DND-41 (cell line): ENCODE data around the gene BAD.
A peak's percentile ranks its signal among the peaks of the same experiment; 100 is the strongest.

Experiments
- ATAC-seq: fragments of 200-7000 bp; cut with Tn5 transposase; 3 replicates; pipeline ENCODE4 v1.9.1; 2021; ENCODE audit warnings: low read depth; ENCODE audit not compliant: insufficient read depth
- DNase-seq: peaks from one replicate; pipeline ENCODE4 v3.0.0-alpha.2; 2020
- H2AFZ ChIP-seq: 2 replicates; pipeline ENCODE4 v1.6.0; 2012; ENCODE audit warnings: low read depth, low read length
- H3K27ac ChIP-seq: 2 replicates; pipeline ENCODE4 v1.5.1; 2012; ENCODE audit warnings: low read length, inconsistent platforms
- H3K27me3 ChIP-seq: fragments of 200-600 bp; sonication (generic); 2 replicates; pipeline ENCODE4 v1.6.0; 2012; ENCODE audit warnings: low read length, mild to moderate bottlenecking, inconsistent platforms; ENCODE audit not compliant: insufficient read depth, poor library complexity
- H3K36me3 ChIP-seq: 2 replicates; pipeline ENCODE4 v1.5.1; 2012; ENCODE audit warnings: low read length, inconsistent platforms; ENCODE audit not compliant: insufficient read depth
- H3K4me1 ChIP-seq: 2 replicates; pipeline ENCODE4 v1.5.1; 2012; ENCODE audit warnings: mild to moderate bottlenecking, low read length; ENCODE audit not compliant: insufficient read depth
- H3K4me2 ChIP-seq: 2 replicates; pipeline ENCODE4 v1.6.0; 2012; ENCODE audit warnings: mild to moderate bottlenecking, moderate library complexity, low read length, inconsistent platforms; ENCODE audit not compliant: insufficient read depth
- H3K4me3 ChIP-seq, 2 experiments: fragments of 200-600 bp in 1 of 2; shearing (Covaris generic) in 1 of 2; 2 replicates each; pipeline ENCODE4 v1.5.1; 2012 to 2016; ENCODE audit warnings: inconsistent platforms in 2 of 2, low read length in 2 of 2, mild to moderate bottlenecking in 2 of 2, low read depth in 1 of 2, moderate library complexity in 1 of 2
- H3K79me2 ChIP-seq: 2 replicates; pipeline ENCODE4 v1.6.0; 2012; ENCODE audit warnings: low read length, inconsistent platforms; ENCODE audit not compliant: insufficient read depth
- H3K9ac ChIP-seq: 2 replicates; pipeline ENCODE4 v1.6.0; 2012; ENCODE audit warnings: low read depth, mild to moderate bottlenecking, inconsistent platforms, low read length, moderate library complexity
- H3K9me3 ChIP-seq: 2 replicates; pipeline ENCODE4 v1.5.1; 2012; ENCODE audit warnings: low read length, moderate library complexity, mild to moderate bottlenecking, inconsistent platforms; ENCODE audit not compliant: insufficient read depth, severe bottlenecking
- H4K20me1 ChIP-seq: 2 replicates; pipeline ENCODE4 v1.6.0; 2012; ENCODE audit warnings: low read length; ENCODE audit not compliant: insufficient read depth
- EZH2 ChIP-seq: IDR thresholded peaks from 3 replicates; pipeline ENCODE4 v1.6.1; 2012; ENCODE audit warnings: borderline replicate concordance, low read depth, mild to moderate bottlenecking, moderate library complexity, low read length, inconsistent platforms; ENCODE audit not compliant: severe bottlenecking
- TF ChIP-seq, protein P1 (sequence below): IDR thresholded peaks from 2 replicates; pipeline ENCODE4 v1.5.1; 2012; ENCODE audit warnings: borderline replicate concordance, low read length, moderate library complexity, mild to moderate bottlenecking; ENCODE audit not compliant: poor library complexity, severe bottlenecking; ENCODE audit errors: extremely low read depth

Gene BAD

DNA sequence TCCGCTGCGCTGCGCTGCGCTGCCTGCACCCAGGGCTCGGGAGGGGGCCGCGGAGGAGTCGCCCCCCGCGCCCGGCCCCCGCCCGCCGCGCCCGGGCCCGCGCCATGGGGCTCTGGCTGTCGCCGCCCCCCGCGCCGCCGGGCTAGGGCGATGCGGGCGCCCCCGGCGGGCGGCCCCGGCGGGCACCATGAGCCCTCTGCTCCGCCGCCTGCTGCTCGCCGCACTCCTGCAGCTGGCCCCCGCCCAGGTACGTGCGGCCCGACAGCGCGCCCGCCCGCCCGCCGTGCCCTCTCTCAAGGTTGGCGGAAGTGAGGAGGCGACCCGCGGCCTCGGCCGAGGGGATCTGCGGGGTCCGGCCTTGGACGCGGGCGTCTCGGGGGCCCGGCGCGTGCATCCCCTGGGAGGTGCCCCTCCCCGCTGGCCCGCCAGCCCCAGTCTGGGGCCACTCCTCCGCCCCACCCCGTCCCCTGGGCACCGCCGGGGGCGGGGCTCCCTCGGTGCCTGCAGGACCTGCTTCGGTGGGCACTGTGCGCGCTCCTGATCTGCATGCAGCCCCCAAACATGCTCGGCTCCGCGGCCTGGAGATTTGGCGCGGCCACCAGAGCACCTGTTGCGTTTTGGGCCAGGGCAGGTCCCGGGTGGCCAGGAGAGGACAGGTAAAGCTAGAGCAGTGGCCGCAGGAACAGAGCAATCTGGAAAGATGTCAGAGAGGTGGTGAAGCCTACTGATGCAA, 49.7 kb downstream of the BAD start:
- H3K4me1 ChIP-seq = peaks cover 59% of the 10 kb centered on the region
- peak; percentile 60 for ATAC-seq
- peak overlapping the region; percentile 71 for H3K9ac ChIP-seq

DNA sequence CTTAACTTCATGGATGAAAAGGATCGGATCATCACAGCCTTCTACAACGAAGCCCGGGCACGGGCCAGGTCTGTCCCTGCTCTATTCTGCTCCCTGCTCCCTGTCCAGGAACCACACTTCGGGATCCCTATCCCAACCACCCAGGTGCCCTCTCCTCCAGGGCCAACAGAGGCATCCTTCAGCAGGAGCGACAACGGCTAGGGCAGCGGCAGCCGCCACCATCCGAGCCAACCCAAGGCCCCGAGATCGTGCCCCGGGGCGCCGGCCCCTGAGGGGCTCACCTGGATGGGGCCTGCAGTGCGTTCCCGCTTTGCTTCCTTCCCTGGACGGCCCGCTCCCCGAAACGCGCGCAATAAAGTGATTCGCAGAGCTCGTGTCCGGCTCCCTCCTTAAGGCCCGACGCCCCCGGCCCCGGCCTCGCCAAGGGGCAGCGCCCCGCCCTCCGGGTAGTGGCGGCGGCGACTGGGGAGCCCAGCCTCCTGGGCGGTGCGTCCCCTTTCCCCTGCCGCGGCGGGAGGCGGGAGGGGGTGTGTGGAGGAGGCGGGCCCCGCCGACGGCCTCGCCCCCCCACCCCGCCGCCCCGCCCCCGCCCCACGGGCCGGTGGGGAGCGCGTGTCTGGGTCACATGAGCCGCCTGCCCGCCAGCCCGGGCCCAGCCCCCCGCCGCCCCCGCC, 50.4 kb downstream of the BAD start, which contains the start of gene VEGFB:
Gene VEGFB (plus strand): TSS at position 672 of the 674 bp plus-strand sequence. CDS start 250 bp downstream, outside the sequence.
- Histone ChIP-seq H3K4me2 (peak within 1 kb of the TSS; percentile 99), H4K20me1 (peaks cover 13% of the 10 kb centered on the region), H3K4me3 (peak within 1 kb of the TSS; percentile 57 to 88), H3K9me3 (no peaks in the 10 kb centered on the region), H2AFZ (peak within 1 kb of the TSS; percentile 65), H3K27me3 (no peaks in the 10 kb centered on the region), H3K36me3 (peaks cover 33% of the 10 kb centered on the region), H3K9ac (peak within 1 kb of the TSS; percentile 71), H3K4me1 (peaks cover 60% of the 10 kb centered on the region), H3K79me2 (peaks cover 20% of the 10 kb centered on the region), H3K27ac (peak within 1 kb of the TSS; percentile 74)
- DNase-seq = peak; percentile 74
- peak; percentile 51 for ATAC-seq
- TF ChIP-seq EZH2 = no peak
- TF ChIP-seq, protein P1, sequence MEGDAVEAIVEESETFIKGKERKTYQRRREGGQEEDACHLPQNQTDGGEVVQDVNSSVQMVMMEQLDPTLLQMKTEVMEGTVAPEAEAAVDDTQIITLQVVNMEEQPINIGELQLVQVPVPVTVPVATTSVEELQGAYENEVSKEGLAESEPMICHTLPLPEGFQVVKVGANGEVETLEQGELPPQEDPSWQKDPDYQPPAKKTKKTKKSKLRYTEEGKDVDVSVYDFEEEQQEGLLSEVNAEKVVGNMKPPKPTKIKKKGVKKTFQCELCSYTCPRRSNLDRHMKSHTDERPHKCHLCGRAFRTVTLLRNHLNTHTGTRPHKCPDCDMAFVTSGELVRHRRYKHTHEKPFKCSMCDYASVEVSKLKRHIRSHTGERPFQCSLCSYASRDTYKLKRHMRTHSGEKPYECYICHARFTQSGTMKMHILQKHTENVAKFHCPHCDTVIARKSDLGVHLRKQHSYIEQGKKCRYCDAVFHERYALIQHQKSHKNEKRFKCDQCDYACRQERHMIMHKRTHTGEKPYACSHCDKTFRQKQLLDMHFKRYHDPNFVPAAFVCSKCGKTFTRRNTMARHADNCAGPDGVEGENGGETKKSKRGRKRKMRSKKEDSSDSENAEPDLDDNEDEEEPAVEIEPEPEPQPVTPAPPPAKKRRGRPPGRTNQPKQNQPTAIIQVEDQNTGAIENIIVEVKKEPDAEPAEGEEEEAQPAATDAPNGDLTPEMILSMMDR = no peak

More for the DNA sequence above, 49.7 kb downstream of the BAD start:
- Histone ChIP-seq H3K4me2 (peak overlapping the region; percentile 99), H4K20me1 (peaks cover 13% of the 10 kb centered on the region), H3K27ac (peak overlapping the region; percentile 74), H3K27me3 (no peaks in the 10 kb centered on the region), H3K4me3 (peak overlapping the region; percentile 57 to 88; a peak in 3 of 4 replicates), H3K36me3 (peaks cover 35% of the 10 kb centered on the region), H3K79me2 (peaks cover 18% of the 10 kb centered on the region), H3K9me3 (no peaks in the 10 kb centered on the region), H2AFZ (peak overlapping the region; percentile 65)
- peak; percentile 67 for DNase-seq
- TF ChIP-seq, protein P1 = peak; percentile 28
- no peak for TF ChIP-seq EZH2

DNA sequence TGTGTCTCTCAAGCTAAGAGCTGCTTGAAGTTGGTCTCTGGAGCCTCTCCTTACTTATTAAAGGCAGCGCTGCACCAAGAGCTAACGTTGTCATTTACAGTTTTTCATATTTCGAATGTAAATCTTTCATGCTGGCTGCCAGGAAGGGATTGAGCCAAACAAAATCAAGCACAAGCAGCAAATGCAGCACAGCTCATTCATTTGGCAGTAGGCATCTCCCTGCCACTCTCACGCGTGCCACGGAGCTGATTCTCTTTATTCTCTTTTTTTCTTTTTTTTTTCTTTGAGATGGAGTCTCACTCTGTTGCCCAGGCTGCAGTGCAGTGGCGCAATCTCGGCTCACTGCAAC, 51.5 kb downstream of the BAD start:
- Histone ChIP-seq H3K4me2 (no peak overlapping the region), H3K9me3 (no peaks in the 10 kb centered on the region), H3K27ac (no peak overlapping the region)

More for the DNA sequence above, 51.5 kb downstream of the BAD start:
- H3K27me3 ChIP-seq = no peaks in the 10 kb centered on the region
- no peak overlapping the region for H3K4me3 ChIP-seq
- H3K36me3 ChIP-seq = peaks cover 22% of the 10 kb centered on the region
- DNase-seq (no peak), ATAC-seq (no peak)
- no peak overlapping the region for H3K9ac ChIP-seq
- TF ChIP-seq, protein P1 = no peak
- no peak for TF ChIP-seq EZH2
- H4K20me1 ChIP-seq = peaks cover 13% of the 10 kb centered on the region
- H2AFZ ChIP-seq = no peak overlapping the region
- H3K79me2 ChIP-seq = peaks cover 20% of the 10 kb centered on the region
- H3K4me1 ChIP-seq = peaks cover 66% of the 10 kb centered on the region
